HepG2 (cell line): ENCODE data around the gene SEC61A1. TPM values are rescaled to one million over a fixed set of nuclear protein-coding genes. Genes with fewer than 3 reads are reported as not detected.

ENCODE experiments used
- ATAC-seq: fragments of 200-7000 bp; cut with Tn5 transposase; 3 replicates; pipeline ENCODE4 v1.9.1; 2020; ENCODE audit warnings: mild to moderate bottlenecking, moderate library complexity
- BruUV-seq: library from RNA; stranded (reverse); fragments of 400-500 nt; replicated peaks from 2 replicates; lab custom pipeline; 2021; lab: Mats Ljungman, UMichigan
- CTCF ChIA-PET: fragments of 300-600 bp; formaldehyde crosslinking; extraction: SDS; loops from one replicate; lab custom pipeline; 2021; ENCODE audit warnings: low total read pairs, inconsistent platforms, low intra/inter-chr PET ratio; lab: Yijun Ruan, JAX
- POLR2A ChIA-PET: fragments of 350-600 bp; sonication (Branson Sonifier 250); formaldehyde crosslinking; loops from one replicate; lab custom pipeline; 2020; ENCODE audit warnings: antibody characterized with exemption, inconsistent platforms; lab: Yijun Ruan, JAX
- DNase-seq: peaks from one replicate; pipeline ENCODE4 v3.0.0-alpha.2; 2015; ENCODE audit warnings: low spot score
- FAIRE-seq: peaks from 3 replicates; lab custom pipeline; 2011; peaks lifted over from hg19 to GRCh38; lab: Jason Lieb, UNC
- H2AFZ ChIP-seq: one replicate; pipeline ENCODE4 v1.6.1; 2011; ENCODE audit warnings: low read length, inconsistent platforms
- H3K27ac ChIP-seq: fragments of 300-600 bp; 3 replicates; pipeline ENCODE4 v1.8.0; 2011; ENCODE audit warnings: mixed run types, mild to moderate bottlenecking, mixed read lengths, low read length, inconsistent platforms; ENCODE audit not compliant: insufficient read depth; ENCODE audit errors: extremely low read length
- H3K27me3 ChIP-seq, 2 experiments: fragments of 200-600 bp in 1 of 2; 2 replicates in 1 of 2; 3 replicates in 1 of 2; pipeline versions ENCODE4 v1.6.0 to v1.8.0; 2011; ENCODE audit warnings: low read length in 2 of 2, mild to moderate bottlenecking in 2 of 2, moderate library complexity in 2 of 2, inconsistent platforms in 1 of 2; ENCODE audit not compliant: insufficient read depth in 2 of 2, control insufficient read depth in 1 of 2
- H3K36me3 ChIP-seq, 2 experiments: fragments of 200-600 bp in 1 of 2; replicated peaks in 1 of 2; 2 replicates in 1 of 2; 3 replicates in 1 of 2; pipeline versions ENCODE4 v1.5.1 to v1.8.0; 2011; ENCODE audit warnings: low read length in 2 of 2, inconsistent platforms in 1 of 2; ENCODE audit not compliant: insufficient read depth in 2 of 2, control insufficient read depth in 1 of 2
- H3K4me1 ChIP-seq: 2 replicates; pipeline ENCODE4 v1.5.1; 2012; ENCODE audit warnings: low read length, inconsistent platforms; ENCODE audit not compliant: insufficient read depth
- H3K4me2 ChIP-seq: 2 replicates; pipeline ENCODE4 v1.6.0; 2011; ENCODE audit warnings: low read depth, low read length, inconsistent platforms
- H3K4me3 ChIP-seq, 3 experiments: fragments of 200-600 bp in 1 of 3; sonication (generic), shearing (Covaris generic) in 1 of 3; replicated peaks in 1 of 3; 2 replicates each; pipeline ENCODE4 v1.5.1; 2011 to 2016; ENCODE audit warnings: low read length in 3 of 3, inconsistent platforms in 2 of 3, low read depth in 2 of 3, mild to moderate bottlenecking in 2 of 3, control low read depth in 1 of 3, mixed read lengths in 1 of 3; ENCODE audit not compliant: insufficient read depth in 1 of 3
- H3K79me2 ChIP-seq: one replicate; pipeline ENCODE4 v1.6.1; 2011; ENCODE audit warnings: low read length, inconsistent platforms; ENCODE audit not compliant: insufficient read depth
- H3K9ac ChIP-seq: 2 replicates; pipeline ENCODE4 v1.6.0; 2011; ENCODE audit warnings: mild to moderate bottlenecking, low read depth, low read length, inconsistent platforms; ENCODE audit not compliant: insufficient read depth
- H3K9me3 ChIP-seq: 2 replicates; pipeline ENCODE4 v1.5.1; 2012; ENCODE audit warnings: mild to moderate bottlenecking, low read length
- H4K20me1 ChIP-seq: 2 replicates; pipeline ENCODE4 v1.6.0; 2011; ENCODE audit warnings: inconsistent platforms, mild to moderate bottlenecking, low read length, moderate library complexity; ENCODE audit not compliant: insufficient read depth
- ATF7-NPFF ChIP-seq: sonication (generic); formaldehyde crosslinking; IDR thresholded peaks from 2 replicates; pipeline ENCODE4 v1.8.1; 2023; ENCODE audit warnings: mild to moderate bottlenecking, low read depth, missing genetic modification reagents, moderate library complexity
- BCL6 ChIP-seq: IDR thresholded peaks from 2 replicates; pipeline ENCODE4 v1.6.1; 2016; ENCODE audit warnings: missing genetic modification reagents, missing compliant biosample characterization
- GLI4 ChIP-seq: sonication (generic); formaldehyde crosslinking; IDR thresholded peaks from 2 replicates; pipeline ENCODE4 v1.5.1; 2020; ENCODE audit warnings: missing genetic modification reagents, mild to moderate bottlenecking, moderate library complexity, borderline replicate concordance
- JDP2 ChIP-seq: sonication (generic); formaldehyde crosslinking; IDR thresholded peaks from 2 replicates; pipeline ENCODE4 v1.8.1; 2022; ENCODE audit warnings: missing genetic modification reagents, borderline replicate concordance
- MYC ChIP-seq: sonication (generic); formaldehyde crosslinking; IDR thresholded peaks from 2 replicates; pipeline ENCODE4 v1.9.0; 2021; ENCODE audit warnings: missing genetic modification reagents, borderline replicate concordance
- NONO ChIP-seq, 2 experiments: fragments of 450-650 bp in 1 of 2; sonication (generic) in 1 of 2; formaldehyde crosslinking in 1 of 2; IDR thresholded peaks in 1 of 2; conservative IDR thresholded peaks in 1 of 2; 2 replicates each; pipeline versions ENCODE4 v1.6.1 to v1.8.0; 2017 to 2022; ENCODE audit warnings: mild to moderate bottlenecking in 1 of 2, missing genetic modification reagents in 1 of 2, moderate library complexity in 1 of 2
- PCBP2 ChIP-seq: fragments of 200-400 bp; formaldehyde crosslinking; optimal IDR thresholded peaks from 2 replicates; pipeline ENCODE3; 2018; ENCODE audit warnings: low read length, low read depth; ENCODE audit not compliant: poor library complexity, severe bottlenecking
- RBAK ChIP-seq: sonication (generic); formaldehyde crosslinking; IDR thresholded peaks from 2 replicates; pipeline ENCODE4 v1.5.1; 2020; ENCODE audit warnings: mild to moderate bottlenecking, missing genetic modification reagents
- SCMH1 ChIP-seq: sonication (generic); formaldehyde crosslinking; IDR thresholded peaks from 2 replicates; pipeline ENCODE4 v1.9.0; 2021; ENCODE audit warnings: missing genetic modification reagents, mild to moderate bottlenecking, borderline replicate concordance
- TERF1 ChIP-seq: sonication (generic); formaldehyde crosslinking; IDR thresholded peaks from 2 replicates; pipeline ENCODE4 v1.8.0; 2022; ENCODE audit warnings: mild to moderate bottlenecking, missing genetic modification reagents, moderate library complexity
- ZGPAT ChIP-seq: IDR thresholded peaks from 2 replicates; pipeline ENCODE4 v1.6.1; 2016; ENCODE audit warnings: mild to moderate bottlenecking
- ZNF143 ChIP-seq: sonication (generic); formaldehyde crosslinking; IDR thresholded peaks from 2 replicates; pipeline ENCODE4 v1.4.0; 2020; ENCODE audit warnings: missing genetic modification reagents
- ZNF224 ChIP-seq: sonication (generic); formaldehyde crosslinking; IDR thresholded peaks from 2 replicates; pipeline ENCODE4 v1.5.0; 2020; ENCODE audit warnings: mild to moderate bottlenecking, missing genetic modification reagents
- WGBS: methylation state at CpG from one replicate; pipeline ENCODE4 v1.1.6; 2017; ENCODE audit warnings: low lambda C conversion rate; 5-methylcytosine and 5-hydroxymethylcytosine counted together
- in situ Hi-C: cut with HindIII; loops from 2 replicates; pipeline ENCODE4 v1.10.0; 2017; ENCODE audit warnings: low pct_unique_long_range_greater_than_20kb; ENCODE audit not compliant: extremely low pct_ligation_motif_present
- intact Hi-C: fragments of 100-400 bp; cut with micrococcal nuclease; formaldehyde crosslinking; loops from one replicate; pipeline ENCODE4 v1.10.0; 2022; ENCODE audit not compliant: unreplicated experiment
- polyA plus RNA-seq, 8 experiments: library from polyadenylated mRNA; depleted of rRNA in 3 of 8; stranded (reverse) in 7 of 8; unstranded in 1 of 8; fragments of >200 nt; fragmentation: Illumina TruSeq in 4 of 8; extraction: Trizol in 4 of 8; gene quantifications; 2 replicates each; pipeline versions ENCODE4 v1.2.1 to v1.2.3, GENCODE V29; 2011 to 2016; ENCODE audit warnings: low read depth in 4 of 8, missing spikeins in 1 of 8, mixed read lengths in 1 of 8; ENCODE audit not compliant: insufficient read depth in 1 of 8
- total RNA-seq, 5 experiments: library from RNA; depleted of rRNA; stranded (reverse); fragments of >200 nt; fragmentation: Illumina TruSeq; extraction: Trizol; gene quantifications; 2 replicates each; pipeline ENCODE4 v1.2.3, GENCODE V29; 2016; ENCODE audit warnings: low read depth in 1 of 5

Gene SEC61A1
- total and polyA plus RNA-seq, 2 of the 13 experiments (the other 11 are each of a cell fraction or from before 2014, with no cell fraction given): 170 to 203 TPM

- H3K27ac ChIP-seq: no peak overlapping the region
- CTCF ChIA-PET: no interaction called here
- no TSS peak for BruUV-seq
- in situ Hi-C loops (no loop called here), intact Hi-C loops (no loop called here)
- DNase-seq (no peak), ATAC-seq (no peak), FAIRE-seq (no peak)
- peaks cover 55% of the 10 kb centered on the region for H3K79me2 ChIP-seq
- H3K9ac ChIP-seq: no peak overlapping the region
- no peak for TF ChIP-seq ATF7-NPFF
- no peak for TF ChIP-seq GLI4
- no peak for TF ChIP-seq NONO (IDR thresholded peaks at IDR 0.05)
- no peak for TF ChIP-seq NONO (CRISPR knock-in tag; conservative IDR thresholded peaks at IDR 0.05)
- TF ChIP-seq JDP2 (CRISPR knock-in tag): no peak
- no peak overlapping the region for H3K4me2 ChIP-seq
- H3K9me3 ChIP-seq: no peaks in the 10 kb centered on the region
- H2AFZ ChIP-seq: no peak overlapping the region
- POLR2A ChIA-PET: interaction anchor here (1.1 to 1.5 kb wide), 2 partner anchors 10 to 20 kb away, joined by 4 read pairs; no protein-coding TSS in a partner anchor
- peaks cover 0 to 5% of the 10 kb centered on the region in 2 experiments; a peak in 1 of 5 replicates for H3K27me3 ChIP-seq
- WGBS: 95% methylated on average over 4 of the region's 4 CpGs
- peaks cover 32% of the 10 kb centered on the region for H3K4me1 ChIP-seq
- peaks cover 24% of the 10 kb centered on the region for H4K20me1 ChIP-seq
- no peak overlapping the region for H3K4me3 ChIP-seq
- peaks cover 21 to 60% of the 10 kb centered on the region in 2 experiments for H3K36me3 ChIP-seq
These were observed 4.0 kb downstream of the SEC61A1 start for GRCh38 chr3:128056258-128056657.

- TF ChIP-seq BCL6 (CRISPR knock-in tag) (no peak), TERF1 (CRISPR knock-in tag) (no peak), MYC (no peak), RBAK (CRISPR knock-in tag) (no peak), ZNF224 (CRISPR knock-in tag) (no peak), SCMH1 (CRISPR knock-in tag) (no peak), PCBP2 (no peak), ZNF143 (CRISPR knock-in tag) (no peak), ZGPAT (no peak)
- Histone ChIP-seq H3K9me3 (no peaks in the 10 kb centered on the region), H3K4me2 (no peak overlapping the region), H2AFZ (no peak overlapping the region), H4K20me1 (no peaks in the 10 kb centered on the region; the same call in 1 of the 2 replicates), H3K27ac (no peak overlapping the region), H3K79me2 (peaks cover 13% of the 10 kb centered on the region), H3K4me1 (peaks cover 7% of the 10 kb centered on the region), H3K4me3 (no peak overlapping the region), H3K9ac (no peak overlapping the region), H3K36me3 (peaks cover 38 to 88% of the 10 kb centered on the region in 2 experiments), H3K27me3 (no peaks in the 10 kb centered on the region)
- CTCF ChIA-PET: no interaction called here
- in situ Hi-C loops (no loop called here), intact Hi-C loops (no loop called here)
- POLR2A ChIA-PET: no interaction called here
- BruUV-seq: no TSS peak
- 96% methylated on average over 11 of the region's 11 CpGs for WGBS
- no peak for DNase-seq
- no peak for FAIRE-seq
- no peak for ATAC-seq
These were observed 8.5 kb downstream of the SEC61A1 start for GRCh38 chr3:128060473-128061381.
